ENCODE data around the gene ITGB7. TPM values are rescaled to one million over a fixed set of nuclear protein-coding genes. Genes with fewer than 3 reads are reported as not detected.

The ITGB7 gene
- total and polyA plus RNA-seq, 9 of the 15 experiments (the other 6 are each of a cell fraction or from before 2014, with no cell fraction given) = 0.06 to 2.0 (median 0.67) TPM

DNA sequence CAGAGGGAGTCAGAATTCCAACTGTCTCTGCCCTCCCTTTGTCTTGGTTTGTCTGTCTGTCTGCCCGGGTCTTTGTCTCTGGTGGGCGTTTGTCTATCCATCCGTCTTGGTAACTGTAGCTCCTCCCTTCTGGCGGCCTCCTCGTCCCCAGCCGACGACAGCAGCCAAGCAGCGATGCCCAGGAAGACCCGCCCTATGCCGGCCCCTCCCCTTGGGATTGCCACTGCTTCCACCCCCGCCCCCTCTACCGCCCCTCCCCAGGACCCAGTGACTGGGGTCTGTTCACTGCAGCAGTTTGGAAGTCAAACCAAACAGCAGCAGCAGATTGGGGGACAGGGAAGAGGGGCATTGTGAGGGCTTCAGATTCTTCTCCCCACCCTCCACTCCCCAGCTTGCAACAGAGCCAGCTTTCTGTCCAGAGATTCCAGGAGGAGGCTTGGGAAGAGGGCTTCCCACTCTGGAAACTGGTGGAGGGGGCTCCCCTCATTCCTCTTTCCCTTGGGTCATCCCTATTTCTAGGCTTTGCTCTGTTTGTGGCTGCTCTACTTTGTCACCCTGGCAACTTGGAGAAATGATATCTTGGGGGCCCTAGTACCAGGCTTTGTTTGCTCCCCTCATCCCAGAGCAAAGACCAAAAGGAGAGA, 27.3 kb upstream of the ITGB7 start:
- BruUV-seq (replicated peaks) = no TSS peak
- Histone ChIP-seq H3K27ac (ENCODE audit: extremely low read depth, low read depth, low read length) (no peak overlapping the region), H3K4me1 (replicated peaks in 1 of 2; ENCODE audit: control insufficient read depth in 2 of 2, insufficient read depth in 2 of 2, low read length in 2 of 2) (peaks cover 13 to 28% of the 10 kb centered on the region in 2 experiments), H3K4me3 (no peak overlapping the region), H3K79me2 (ENCODE audit: control insufficient read depth, insufficient read depth, low read length) (no peaks in the 10 kb centered on the region), H3K9me3 (replicated peaks; ENCODE audit: control insufficient read depth, insufficient read depth, low read depth, low read length) (no peaks in the 10 kb centered on the region), H2AFZ (ENCODE audit: low read depth, low read length) (no peak overlapping the region), H3K27me3 (ENCODE audit: control insufficient read depth in 2 of 2, insufficient read depth in 2 of 2, low read length in 2 of 2) (no peaks in the 10 kb centered on the region), H4K20me1 (replicated peaks; ENCODE audit: control insufficient read depth, insufficient read depth, low read length) (no peaks in the 10 kb centered on the region; the same call in 1 of the 2 replicates), H3K9ac (ENCODE audit: insufficient read depth in 1 of 2, low read depth in 2 of 2, low read length in 2 of 2) (no peak overlapping the region; a peak in 1 of 4 replicates), H3K36me3 (ENCODE audit: control insufficient read depth, insufficient read depth, low read length) (no peaks in the 10 kb centered on the region), H3K4me2 (ENCODE audit: insufficient read depth, low read length) (no peak overlapping the region), H3K9me1 (ENCODE audit: control insufficient read depth, insufficient read depth, low read length) (no peaks in the 10 kb centered on the region)
- peak in 2 of 4 experiments; percentile 62 for DNase-seq (ENCODE audit: extremely low read depth in 1 of 4, low spot score in 3 of 4)
- intact Hi-C loops (cut with micrococcal nuclease) (no loop called here), in situ Hi-C loops (cut with MboI) (no loop called here)
- no peak for ATAC-seq
- WGBS (ENCODE audit: insufficient coverage, low coverage, missing lambda C conversion rate) = 22% methylated on average over 3 of the region's 12 CpGs
- ChIA-PET CTCF (ENCODE audit: low intra/inter-chr PET ratio) (interaction anchor here (1.0 kb wide), 1 partner anchor 10 kb away, joined by 3 read pairs; no protein-coding TSS in a partner anchor), POLR2A (interaction anchor here (1.4 kb wide), 1 partner anchor 10 kb away, joined by 3 read pairs; no protein-coding TSS in a partner anchor)
- no peak for FAIRE-seq
- TF ChIP-seq NFYB (IDR thresholded peaks at IDR 0.05; ENCODE audit: extremely low read depth, insufficient read length) (no peak), CREB5 (CRISPR knock-in tag; IDR thresholded peaks at IDR 0.05) (no peak), SMAD4 (CRISPR knock-in tag; conservative IDR thresholded peaks at IDR 0.05) (no peak), CBX1 (IDR thresholded peaks at IDR 0.05; ENCODE audit: low read depth) (no peak)
- TF ChIP-seq, protein P1, sequence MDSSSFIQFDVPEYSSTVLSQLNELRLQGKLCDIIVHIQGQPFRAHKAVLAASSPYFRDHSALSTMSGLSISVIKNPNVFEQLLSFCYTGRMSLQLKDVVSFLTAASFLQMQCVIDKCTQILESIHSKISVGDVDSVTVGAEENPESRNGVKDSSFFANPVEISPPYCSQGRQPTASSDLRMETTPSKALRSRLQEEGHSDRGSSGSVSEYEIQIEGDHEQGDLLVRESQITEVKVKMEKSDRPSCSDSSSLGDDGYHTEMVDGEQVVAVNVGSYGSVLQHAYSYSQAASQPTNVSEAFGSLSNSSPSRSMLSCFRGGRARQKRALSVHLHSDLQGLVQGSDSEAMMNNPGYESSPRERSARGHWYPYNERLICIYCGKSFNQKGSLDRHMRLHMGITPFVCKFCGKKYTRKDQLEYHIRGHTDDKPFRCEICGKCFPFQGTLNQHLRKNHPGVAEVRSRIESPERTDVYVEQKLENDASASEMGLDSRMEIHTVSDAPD (CRISPR knock-in tag; IDR thresholded peaks at IDR 0.05) = no peak
